ENCODE results near the gene RELA. TPM values are rescaled to one million over a fixed set of nuclear protein-coding genes. Genes with fewer than 3 reads are reported as not detected.

The RELA gene
- total and polyA plus RNA-seq, 10 of the 15 experiments (the other 5 are each of a cell fraction or from before 2014, with no cell fraction given), result 5.1 to 56.4 (median 34.2) TPM

DNA sequence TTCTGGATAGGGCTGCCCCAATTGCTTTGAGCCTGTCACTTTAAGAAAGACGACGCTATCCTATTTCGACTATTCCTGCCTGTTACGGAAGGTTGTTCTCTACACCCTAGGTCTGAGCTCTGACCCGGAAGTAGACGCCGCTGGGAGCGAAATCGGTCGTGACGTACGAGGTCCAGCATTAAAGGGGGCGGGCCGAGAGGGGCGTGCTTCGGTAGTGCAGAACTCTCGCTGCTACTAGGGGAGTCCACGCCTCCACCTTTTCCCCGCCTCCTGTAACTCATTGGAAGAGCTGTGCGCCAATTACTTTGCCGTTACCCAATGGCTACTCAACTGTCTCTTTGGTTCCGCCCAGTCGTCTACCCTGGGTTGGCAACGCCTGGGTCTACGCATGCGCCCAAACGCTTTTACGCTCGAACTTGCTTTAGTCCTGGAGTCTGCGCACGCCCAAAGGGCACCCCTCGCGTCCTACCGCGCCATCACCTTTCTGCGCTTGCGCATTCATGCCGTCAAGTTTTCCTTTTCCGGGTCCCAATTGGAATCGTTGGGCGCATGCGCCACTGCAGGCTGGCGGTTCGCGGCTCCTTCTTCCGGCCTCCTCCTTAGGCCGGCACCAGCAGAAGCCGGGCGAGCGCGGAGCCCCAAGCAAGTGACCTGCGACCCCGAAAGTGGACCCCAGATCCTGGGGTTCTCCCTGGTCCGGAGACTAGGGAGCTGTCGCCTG, 47.3 kb downstream of the RELA start, which contains the start of gene PCNX3 (continued):
- TF ChIP-seq SUPT20H (IDR thresholded peaks at IDR 0.05; ENCODE audit: borderline replicate concordance, control insufficient read depth, low read depth, low read length) (no peak), KLF5 (IDR thresholded peaks at IDR 0.05; ENCODE audit: partially characterized antibody) (no peak), EP300 (IDR thresholded peaks at IDR 0.05; ENCODE audit: borderline replicate concordance in 1 of 2, control insufficient read depth in 1 of 2, low read depth in 2 of 2, low read length in 2 of 2) (peak in 1 of 2 experiments; percentile 57; a peak in 2 of 4 replicates), BRCA1 (IDR thresholded peaks at IDR 0.05; ENCODE audit: low read depth, low read length) (no peak; the same call in 1 of the 2 replicates), EGR1 (IDR thresholded peaks at IDR 0.05; ENCODE audit: borderline replicate concordance in 1 of 2, low read depth in 2 of 2, low read length in 2 of 2) (peak in 1 of 2 experiments; percentile 54; a peak in 1 of 3 replicates), ZNF24 (IDR thresholded peaks at IDR 0.05) (no peak), NR2C1 (IDR thresholded peaks at IDR 0.05) (peak; percentile 100), MEF2A (IDR thresholded peaks at IDR 0.05; ENCODE audit: insufficient read depth, low read depth, low read length) (no peak), HDAC6 (IDR thresholded peaks at IDR 0.05; ENCODE audit: unreplicated experiment) (no peak), NBN (IDR thresholded peaks at IDR 0.05) (no peak; the same call in 1 of the 2 replicates), SIX5 (IDR thresholded peaks at IDR 0.05; ENCODE audit: low read depth, low read length, severe bottlenecking) (peak; percentile 75), JUND (IDR thresholded peaks at IDR 0.05; ENCODE audit: low read depth, low read length) (no peak), POLR2AphosphoS2 (IDR thresholded peaks at IDR 0.05; ENCODE audit: low read depth, low read length) (peak; percentile 81; the same call in 1 of the 2 replicates), EED (IDR thresholded peaks at IDR 0.05; ENCODE audit: low read depth) (no peak), PAX8 (IDR thresholded peaks at IDR 0.05) (no peak), SREBF2 (IDR thresholded peaks at IDR 0.05; ENCODE audit: low read length) (no peak; the same call in 1 of the 2 replicates), HCFC1 (IDR thresholded peaks at IDR 0.05; ENCODE audit: low read length) (peak; percentile 88), SMAD5 (IDR thresholded peaks at IDR 0.05; ENCODE audit: low read depth) (no peak), RCOR1 (conservative IDR thresholded peaks at IDR 0.05; ENCODE audit: low read depth, low read length) (no peak), FOXM1 (IDR thresholded peaks at IDR 0.05; ENCODE audit: low read depth, low read length) (no peak), NFXL1 (IDR thresholded peaks at IDR 0.05; ENCODE audit: borderline replicate concordance) (no peak), SMAD1 (IDR thresholded peaks at IDR 0.05; ENCODE audit: low read depth, partially characterized antibody) (no peak)
- TF ChIP-seq, protein P1, sequence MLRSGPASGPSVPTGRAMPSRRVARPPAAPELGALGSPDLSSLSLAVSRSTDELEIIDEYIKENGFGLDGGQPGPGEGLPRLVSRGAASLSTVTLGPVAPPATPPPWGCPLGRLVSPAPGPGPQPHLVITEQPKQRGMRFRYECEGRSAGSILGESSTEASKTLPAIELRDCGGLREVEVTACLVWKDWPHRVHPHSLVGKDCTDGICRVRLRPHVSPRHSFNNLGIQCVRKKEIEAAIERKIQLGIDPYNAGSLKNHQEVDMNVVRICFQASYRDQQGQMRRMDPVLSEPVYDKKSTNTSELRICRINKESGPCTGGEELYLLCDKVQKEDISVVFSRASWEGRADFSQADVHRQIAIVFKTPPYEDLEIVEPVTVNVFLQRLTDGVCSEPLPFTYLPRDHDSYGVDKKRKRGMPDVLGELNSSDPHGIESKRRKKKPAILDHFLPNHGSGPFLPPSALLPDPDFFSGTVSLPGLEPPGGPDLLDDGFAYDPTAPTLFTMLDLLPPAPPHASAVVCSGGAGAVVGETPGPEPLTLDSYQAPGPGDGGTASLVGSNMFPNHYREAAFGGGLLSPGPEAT (IDR thresholded peaks at IDR 0.05; ENCODE audit: low read depth), result peak; percentile 100
- TF ChIP-seq, protein P2, sequence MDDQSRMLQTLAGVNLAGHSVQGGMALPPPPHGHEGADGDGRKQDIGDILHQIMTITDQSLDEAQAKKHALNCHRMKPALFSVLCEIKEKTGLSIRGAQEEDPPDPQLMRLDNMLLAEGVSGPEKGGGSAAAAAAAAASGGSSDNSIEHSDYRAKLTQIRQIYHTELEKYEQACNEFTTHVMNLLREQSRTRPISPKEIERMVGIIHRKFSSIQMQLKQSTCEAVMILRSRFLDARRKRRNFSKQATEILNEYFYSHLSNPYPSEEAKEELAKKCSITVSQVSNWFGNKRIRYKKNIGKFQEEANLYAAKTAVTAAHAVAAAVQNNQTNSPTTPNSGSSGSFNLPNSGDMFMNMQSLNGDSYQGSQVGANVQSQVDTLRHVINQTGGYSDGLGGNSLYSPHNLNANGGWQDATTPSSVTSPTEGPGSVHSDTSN (IDR thresholded peaks at IDR 0.05; ENCODE audit: insufficient replicate concordance, low read depth, low read length), result peak; percentile 99
- TF ChIP-seq, protein P3, sequence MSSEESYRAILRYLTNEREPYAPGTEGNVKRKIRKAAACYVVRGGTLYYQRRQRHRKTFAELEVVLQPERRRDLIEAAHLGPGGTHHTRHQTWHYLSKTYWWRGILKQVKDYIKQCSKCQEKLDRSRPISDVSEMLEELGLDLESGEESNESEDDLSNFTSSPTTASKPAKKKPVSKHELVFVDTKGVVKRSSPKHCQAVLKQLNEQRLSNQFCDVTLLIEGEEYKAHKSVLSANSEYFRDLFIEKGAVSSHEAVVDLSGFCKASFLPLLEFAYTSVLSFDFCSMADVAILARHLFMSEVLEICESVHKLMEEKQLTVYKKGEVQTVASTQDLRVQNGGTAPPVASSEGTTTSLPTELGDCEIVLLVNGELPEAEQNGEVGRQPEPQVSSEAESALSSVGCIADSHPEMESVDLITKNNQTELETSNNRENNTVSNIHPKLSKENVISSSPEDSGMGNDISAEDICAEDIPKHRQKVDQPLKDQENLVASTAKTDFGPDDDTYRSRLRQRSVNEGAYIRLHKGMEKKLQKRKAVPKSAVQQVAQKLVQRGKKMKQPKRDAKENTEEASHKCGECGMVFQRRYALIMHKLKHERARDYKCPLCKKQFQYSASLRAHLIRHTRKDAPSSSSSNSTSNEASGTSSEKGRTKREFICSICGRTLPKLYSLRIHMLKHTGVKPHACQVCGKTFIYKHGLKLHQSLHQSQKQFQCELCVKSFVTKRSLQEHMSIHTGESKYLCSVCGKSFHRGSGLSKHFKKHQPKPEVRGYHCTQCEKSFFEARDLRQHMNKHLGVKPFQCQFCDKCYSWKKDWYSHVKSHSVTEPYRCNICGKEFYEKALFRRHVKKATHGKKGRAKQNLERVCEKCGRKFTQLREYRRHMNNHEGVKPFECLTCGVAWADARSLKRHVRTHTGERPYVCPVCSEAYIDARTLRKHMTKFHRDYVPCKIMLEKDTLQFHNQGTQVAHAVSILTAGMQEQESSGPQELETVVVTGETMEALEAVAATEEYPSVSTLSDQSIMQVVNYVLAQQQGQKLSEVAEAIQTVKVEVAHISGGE (CRISPR knock-in tag; IDR thresholded peaks at IDR 0.05), result no peak
